Mucosa of rectum (tissue), 2 donors: Measurements from ENCODE around the gene COA8.

Experiments
- H3K27ac ChIP-seq, 2 donors: one replicate each; pipeline ENCODE4 v1.7.0; 2013; ENCODE audit warnings: inconsistent platforms in 2 of 2, low read depth in 2 of 2, low read length in 2 of 2
- H3K27me3 ChIP-seq, 2 donors: one replicate each; pipeline ENCODE4 v1.7.0; 2013; ENCODE audit warnings: low read length in 2 of 2; ENCODE audit not compliant: control insufficient read depth in 2 of 2, insufficient read depth in 2 of 2
- H3K36me3 ChIP-seq, 2 donors: one replicate each; pipeline ENCODE4 v1.7.0; 2013; ENCODE audit warnings: low read length in 2 of 2; ENCODE audit not compliant: control insufficient read depth in 2 of 2, insufficient read depth in 2 of 2
- H3K4me1 ChIP-seq, 2 donors: one replicate each; pipeline ENCODE4 v1.7.0; 2013; ENCODE audit warnings: low read length in 2 of 2, mild to moderate bottlenecking in 1 of 2; ENCODE audit not compliant: control insufficient read depth in 2 of 2, insufficient read depth in 2 of 2
- H3K4me3 ChIP-seq, 2 donors: one replicate each; pipeline ENCODE4 v1.7.0; 2013; ENCODE audit warnings: low read length in 2 of 2
- H3K9ac ChIP-seq, 2 donors: one replicate each; pipeline ENCODE4 v1.7.0; 2013; ENCODE audit warnings: low read length in 2 of 2, low read depth in 1 of 2, mild to moderate bottlenecking in 1 of 2
- H3K9me3 ChIP-seq, 2 donors: one replicate each; pipeline ENCODE4 v1.7.0; 2013; ENCODE audit warnings: low read length in 2 of 2; ENCODE audit not compliant: control insufficient read depth in 2 of 2
- donor health status: healthy.
- donor health status: Normal muscosa, but diverticular disease.

COA8 gene

GRCh38 chr14:103560691-103561090 lies 2.1 kb upstream of the COA8 start:
- peak overlapping the region; percentile 92 to 94 for H3K4me3 ChIP-seq
- H3K27me3 ChIP-seq: no peaks in the 10 kb centered on the region
- H3K9me3 ChIP-seq: no peaks in the 10 kb centered on the region
- no peak overlapping the region for H3K27ac ChIP-seq
- peaks cover 25 to 34% of the 10 kb centered on the region in 2 donors for H3K36me3 ChIP-seq
- peaks cover 26 to 38% of the 10 kb centered on the region in 2 donors for H3K4me1 ChIP-seq
- H3K9ac ChIP-seq: peak overlapping the region; percentile 8 to 88

GRCh38 chr14:103561381-103562178 lies 1.2 kb upstream of the COA8 start:
- peaks cover 26 to 34% of the 10 kb centered on the region in 2 donors for H3K36me3 ChIP-seq
- H3K9me3 ChIP-seq: no peaks in the 10 kb centered on the region
- peak overlapping the region; percentile 80 to 88 for H3K9ac ChIP-seq
- H3K27ac ChIP-seq: peak overlapping the region; percentile 95 to 96
- H3K27me3 ChIP-seq: no peaks in the 10 kb centered on the region
- H3K4me1 ChIP-seq: peaks cover 26 to 38% of the 10 kb centered on the region in 2 donors
- H3K4me3 ChIP-seq: peak overlapping the region; percentile 92 to 94

GRCh38 chr14:103562179-103562428 lies 656 bp upstream of the COA8 start:
- Histone ChIP-seq H3K9ac (peak overlapping the region; percentile 80 to 88), H3K27me3 (no peaks in the 10 kb centered on the region), H3K4me3 (peak overlapping the region; percentile 92 to 94), H3K9me3 (no peaks in the 10 kb centered on the region), H3K4me1 (peaks cover 26 to 36% of the 10 kb centered on the region in 2 donors), H3K27ac (peak overlapping the region; percentile 95 to 96), H3K36me3 (peaks cover 25 to 30% of the 10 kb centered on the region in 2 donors)

DNA sequence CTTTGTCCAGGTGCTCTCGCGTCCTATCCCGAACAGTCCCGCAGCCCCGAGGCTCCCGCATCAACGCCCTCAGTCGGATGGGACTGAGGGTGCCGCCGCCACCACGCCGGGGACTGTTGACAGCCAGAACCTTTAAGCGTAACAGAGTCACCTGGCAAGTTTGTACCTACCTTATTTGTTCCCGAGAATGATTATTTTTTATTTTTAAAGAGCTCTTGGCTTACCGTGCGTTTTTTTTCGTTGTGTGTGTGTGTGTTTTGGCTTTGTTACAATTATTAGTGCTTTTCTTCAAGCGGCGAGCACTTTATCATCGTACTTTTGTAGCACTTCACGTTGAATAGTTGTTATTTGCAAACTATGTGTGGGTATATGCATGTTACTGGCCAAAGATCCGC lies 463 bp downstream of the COA8 start:
- Histone ChIP-seq H3K4me3 (peak overlapping the region; percentile 92 to 94), H3K4me1 (peaks cover 26 to 34% of the 10 kb centered on the region in 2 donors), H3K27ac (peak overlapping the region; percentile 95 to 96), H3K9ac (peak overlapping the region; percentile 80 to 88), H3K36me3 (peaks cover 22 to 23% of the 10 kb centered on the region in 2 donors), H3K9me3 (no peaks in the 10 kb centered on the region), H3K27me3 (no peaks in the 10 kb centered on the region)

DNA sequence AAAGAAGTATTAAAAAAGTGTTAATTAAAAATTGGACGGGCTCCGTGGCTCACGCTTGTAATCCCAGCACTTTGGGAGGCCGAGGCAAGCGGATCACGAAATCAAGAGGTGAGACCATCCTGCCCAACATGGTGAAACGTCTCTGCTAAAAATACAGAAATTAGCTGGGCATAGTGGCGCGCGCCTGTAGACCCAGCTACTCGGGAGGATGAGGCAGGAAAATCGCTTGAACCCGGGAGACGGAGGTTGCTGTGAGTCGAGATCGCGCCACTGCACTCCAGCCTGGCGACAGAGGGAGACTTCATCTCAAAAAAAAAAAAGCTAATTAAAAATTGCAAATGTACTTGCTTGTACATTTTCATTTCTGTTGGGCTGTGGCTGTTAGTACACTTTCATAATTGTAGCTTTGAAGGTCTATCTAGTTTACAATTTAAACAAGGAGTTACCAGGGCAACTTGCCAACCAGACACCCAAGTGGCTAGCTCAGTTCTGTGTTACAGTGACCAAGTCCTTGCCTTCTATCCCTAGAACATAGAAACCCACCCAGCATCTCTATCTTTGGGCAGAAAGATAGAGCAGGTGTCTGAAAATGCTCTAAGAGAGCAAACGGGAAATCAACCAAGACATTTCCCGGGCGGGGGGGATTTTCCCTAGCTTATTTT lies 1.2 kb downstream of the COA8 start:
- no peak overlapping the region for H3K27ac ChIP-seq
- peak overlapping the region; percentile 92 to 94 for H3K4me3 ChIP-seq
- peaks cover 26 to 32% of the 10 kb centered on the region in 2 donors for H3K4me1 ChIP-seq
- peak overlapping the region; percentile 80 to 88 for H3K9ac ChIP-seq
- no peaks in the 10 kb centered on the region for H3K9me3 ChIP-seq
- H3K27me3 ChIP-seq: no peaks in the 10 kb centered on the region
- peaks cover 16% of the 10 kb centered on the region in 2 donors for H3K36me3 ChIP-seq

- no peaks in the 10 kb centered on the region for H3K27me3 ChIP-seq
- H3K4me1 ChIP-seq: peaks cover 7 to 12% of the 10 kb centered on the region in 2 donors
- no peak overlapping the region for H3K4me3 ChIP-seq
- no peaks in the 10 kb centered on the region for H3K9me3 ChIP-seq
- no peak overlapping the region for H3K27ac ChIP-seq
- H3K36me3 ChIP-seq: peaks cover 1 to 5% of the 10 kb centered on the region in 2 donors
- no peak overlapping the region for H3K9ac ChIP-seq
Measured at GRCh38 chr14:103568952-103569351, 6.2 kb downstream of the COA8 start.

- no peaks in the 10 kb centered on the region for H3K27me3 ChIP-seq
- H3K36me3 ChIP-seq: peaks cover 6 to 9% of the 10 kb centered on the region in 2 donors
- no peak overlapping the region for H3K27ac ChIP-seq
- no peak overlapping the region for H3K9ac ChIP-seq
- H3K9me3 ChIP-seq: no peaks in the 10 kb centered on the region
- H3K4me3 ChIP-seq: no peak overlapping the region
- H3K4me1 ChIP-seq: peaks cover 4 to 8% of the 10 kb centered on the region in 2 donors
Measured at GRCh38 chr14:103569408-103569807, 6.6 kb downstream of the COA8 start.

GRCh38 chr14:103574104-103574503 lies 11.3 kb downstream of the COA8 start:
- no peaks in the 10 kb centered on the region for H3K9me3 ChIP-seq
- no peak overlapping the region for H3K9ac ChIP-seq
- H3K4me3 ChIP-seq: no peak overlapping the region
- H3K27me3 ChIP-seq: no peaks in the 10 kb centered on the region
- H3K27ac ChIP-seq: no peak overlapping the region
- H3K36me3 ChIP-seq: peaks cover 17 to 24% of the 10 kb centered on the region in 2 donors
- peaks cover 13 to 19% of the 10 kb centered on the region in 2 donors for H3K4me1 ChIP-seq

DNA sequence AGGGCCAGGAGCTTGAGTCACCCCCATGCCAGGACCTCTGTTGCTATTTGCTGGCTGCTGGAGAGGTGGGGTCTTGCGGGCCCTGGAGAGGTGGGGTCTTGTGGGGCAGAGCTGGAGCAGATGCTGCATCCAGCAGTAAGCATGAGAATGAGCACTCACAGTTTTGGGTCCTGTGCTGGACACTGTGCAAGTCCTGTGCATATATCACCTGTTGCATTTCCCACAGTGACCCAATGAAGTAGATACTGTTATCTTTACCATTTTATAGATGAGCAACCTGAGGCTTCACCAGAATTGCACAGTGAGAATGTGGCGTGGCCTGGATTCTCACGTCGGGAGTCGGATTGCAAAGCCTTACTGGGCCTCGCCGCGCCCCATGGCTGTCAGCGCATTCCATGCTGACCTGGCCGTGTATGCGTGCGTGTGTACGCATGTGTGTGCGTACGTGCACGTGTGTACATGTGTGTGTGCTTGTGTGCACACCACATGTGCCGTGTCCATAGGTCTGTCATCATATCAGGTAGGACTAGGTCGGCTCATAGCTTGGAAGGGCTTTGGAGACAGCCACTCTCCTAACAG lies 12.0 kb downstream of the COA8 start:
- Histone ChIP-seq H3K4me1 (peaks cover 13 to 19% of the 10 kb centered on the region in 2 donors), H3K9ac (no peak overlapping the region), H3K27ac (no peak overlapping the region)

More for the DNA sequence above, 12.0 kb downstream of the COA8 start:
- H3K36me3 ChIP-seq: peaks cover 17 to 24% of the 10 kb centered on the region in 2 donors
- H3K9me3 ChIP-seq: no peaks in the 10 kb centered on the region
- no peaks in the 10 kb centered on the region for H3K27me3 ChIP-seq
- H3K4me3 ChIP-seq: no peak overlapping the region
